IMR-90 (cell line): ENCODE measurements around the gene SNRPD1. TPM values are rescaled to one million over a fixed set of nuclear protein-coding genes. Genes with fewer than 3 reads are reported as not detected.

Source experiments
- ATAC-seq: fragments of 200-7000 bp; cut with Tn5 transposase; 2 replicates; pipeline ENCODE4 v1.9.1; 2020; ENCODE audit warnings: low read depth, mild to moderate bottlenecking, moderate library complexity
- BruUV-seq: library from RNA; stranded (reverse); fragments of 400-500 nt; replicated peaks from 2 replicates; lab custom pipeline; 2021; lab: Mats Ljungman, UMichigan
- CTCF ChIA-PET: fragments of 300-600 bp; formaldehyde crosslinking; extraction: SDS; loops from one replicate; lab custom pipeline; 2021; ENCODE audit warnings: antibody characterized with exemption; lab: Yijun Ruan, JAX
- POLR2A ChIA-PET: fragments of 300-600 bp; sonication (Branson Sonifier 250); formaldehyde crosslinking; loops from one replicate; lab custom pipeline; 2022; ENCODE audit warnings: antibody characterized with exemption; ENCODE audit not compliant: unreplicated experiment; lab: Charles Lee
- DNase-seq: peaks from one replicate; pipeline ENCODE4 v3.0.0; 2013
- H2AFZ ChIP-seq: replicated peaks from 2 replicates; pipeline ENCODE3; 2013; ENCODE audit warnings: low read length, mild to moderate bottlenecking; ENCODE audit not compliant: poor library complexity
- H2AK5ac ChIP-seq: 2 replicates; pipeline ENCODE4 v1.6.1; 2013; ENCODE audit warnings: low read depth, low read length, inconsistent platforms
- H2AK9ac ChIP-seq: replicated peaks from 2 replicates; pipeline ENCODE3; 2013; ENCODE audit warnings: mild to moderate bottlenecking, low read depth, low read length, moderate library complexity; ENCODE audit not compliant: poor library complexity
- H2BK120ac ChIP-seq: 2 replicates; pipeline ENCODE4 v1.6.1; 2013; ENCODE audit warnings: low read depth, low read length, inconsistent platforms
- H2BK15ac ChIP-seq: 3 replicates; pipeline ENCODE4 v1.6.1; 2013; ENCODE audit warnings: low read depth, low read length, inconsistent platforms
- H2BK20ac ChIP-seq: 2 replicates; pipeline ENCODE4 v1.6.1; 2013; ENCODE audit warnings: low read depth, mild to moderate bottlenecking, inconsistent platforms, low read length, moderate library complexity
- H2BK5ac ChIP-seq: 2 replicates; pipeline ENCODE4 v1.6.1; 2013; ENCODE audit warnings: mild to moderate bottlenecking, low read depth, low read length, inconsistent platforms; ENCODE audit not compliant: poor library complexity, severe bottlenecking
- H3K14ac ChIP-seq: replicated peaks from 2 replicates; pipeline ENCODE4 v1.6.1; 2013; ENCODE audit warnings: low read depth, low read length, inconsistent platforms
- H3K18ac ChIP-seq: 2 replicates; pipeline ENCODE4 v1.6.1; 2013; ENCODE audit warnings: low read depth, low read length, control low read depth
- H3K23ac ChIP-seq: 2 replicates; pipeline ENCODE4 v1.6.1; 2013; ENCODE audit warnings: low read depth, low read length, inconsistent platforms
- H3K27ac ChIP-seq: 2 replicates; pipeline ENCODE4 v1.5.1; 2013; ENCODE audit warnings: mild to moderate bottlenecking, control low read depth, low read length; ENCODE audit not compliant: insufficient read depth
- H3K27me3 ChIP-seq: 2 replicates; pipeline ENCODE4 v1.6.1; 2013; ENCODE audit warnings: low read length; ENCODE audit not compliant: control insufficient read depth, insufficient read depth
- H3K36me3 ChIP-seq: 2 replicates; pipeline ENCODE4 v1.6.1; 2013; ENCODE audit warnings: low read length, mixed read lengths; ENCODE audit not compliant: control insufficient read depth, insufficient read depth
- H3K4ac ChIP-seq: 2 replicates; pipeline ENCODE4 v1.6.1; 2013; ENCODE audit warnings: low read depth, low read length, inconsistent platforms
- H3K4me1 ChIP-seq: 2 replicates; pipeline ENCODE4 v1.6.1; 2013; ENCODE audit warnings: low read length, mixed read lengths; ENCODE audit not compliant: control insufficient read depth, insufficient read depth
- H3K4me2 ChIP-seq: 2 replicates; pipeline ENCODE4 v1.6.1; 2013; ENCODE audit warnings: low read depth, mild to moderate bottlenecking, control low read depth, low read length, moderate library complexity
- H3K4me3 ChIP-seq: 2 replicates; pipeline ENCODE4 v1.5.1; 2013; ENCODE audit warnings: low read depth, mild to moderate bottlenecking, control low read depth, low read length, moderate library complexity; ENCODE audit not compliant: insufficient read depth
- H3K56ac ChIP-seq: 2 replicates; pipeline ENCODE4 v1.6.1; 2013; ENCODE audit warnings: low read length, inconsistent platforms; ENCODE audit not compliant: insufficient read depth; ENCODE audit errors: extremely low read depth
- H3K79me1 ChIP-seq, 2 experiments: 2 replicates each; pipeline ENCODE4 v1.6.1; 2013; ENCODE audit warnings: low read length in 2 of 2, inconsistent platforms in 1 of 2, low read depth in 1 of 2
- H3K9ac ChIP-seq: 2 replicates; pipeline ENCODE4 v1.6.1; 2013; ENCODE audit warnings: low read depth, low read length, control low read depth
- H3K9me1 ChIP-seq: 2 replicates; pipeline ENCODE4 v1.6.1; 2013; ENCODE audit warnings: low read length, inconsistent platforms; ENCODE audit not compliant: insufficient read depth
- H3K9me3 ChIP-seq: 2 replicates; pipeline ENCODE4 v1.6.1; 2013; ENCODE audit warnings: low read length; ENCODE audit not compliant: control insufficient read depth, insufficient read depth
- H4K20me1 ChIP-seq: 2 replicates; pipeline ENCODE4 v1.6.1; 2013; ENCODE audit warnings: low read length, inconsistent platforms; ENCODE audit not compliant: insufficient read depth
- H4K5ac ChIP-seq: 2 replicates; pipeline ENCODE4 v1.6.1; 2013; ENCODE audit warnings: mild to moderate bottlenecking, low read depth, low read length, control low read depth
- H4K8ac ChIP-seq, 2 experiments: 2 replicates each; pipeline ENCODE4 v1.6.1; 2013; ENCODE audit warnings: low read depth in 2 of 2, low read length in 2 of 2, control low read depth in 1 of 2, inconsistent platforms in 1 of 2
- H4K91ac ChIP-seq: 2 replicates; pipeline ENCODE4 v1.6.1; 2013; ENCODE audit warnings: low read depth, low read length, inconsistent platforms; ENCODE audit not compliant: insufficient read depth
- CHD1 ChIP-seq: IDR thresholded peaks from 2 replicates; pipeline ENCODE4 v1.6.1; 2012; ENCODE audit warnings: low read depth, low read length, improper control_type of control experiment
- WGBS, 2 experiments: methylation state at CpG; one replicate each; pipeline versions ENCODE4 v1.1.5 to v1.1.7; 2013; ENCODE audit warnings: missing lambda C conversion rate in 2 of 2; ENCODE audit not compliant: insufficient read length in 1 of 2; ENCODE audit errors: extremely low coverage in 2 of 2; 5-methylcytosine and 5-hydroxymethylcytosine counted together
- dilution Hi-C: fragments of 300-500 bp; cut with HindIII; formaldehyde crosslinking; loops from one replicate; pipeline ENCODE4 v1.14.3; 2018; ENCODE audit warnings: low sequenced_read_pairs; ENCODE audit not compliant: unreplicated experiment
- in situ Hi-C: fragments of 300-500 bp; cut with MboI; formaldehyde crosslinking; loops from 3 replicates; pipeline ENCODE4 v1.14.3; 2019; ENCODE audit warnings: low sequenced_read_pairs, inconsistent platforms, mixed read lengths
- intact Hi-C: fragments of 100-400 bp; cut with micrococcal nuclease; formaldehyde crosslinking; loops from 2 replicates; pipeline ENCODE4 v1.10.0; 2022
- polyA plus RNA-seq, 3 experiments: library from polyadenylated mRNA; depleted of rRNA; stranded (reverse); fragments of >200 nt; gene quantifications; 2 replicates each; pipeline ENCODE4 v1.2.3, GENCODE V29; 2012; ENCODE audit warnings: low replicate concordance in 1 of 3
- total RNA-seq: library from RNA; depleted of rRNA; stranded (reverse); fragments of >200 nt; gene quantifications from 2 replicates; pipeline ENCODE4 v1.2.3, GENCODE V29; 2012
- TF ChIP-seq, protein P1 (sequence below): fragments of 150-350 bp; IDR thresholded peaks from 2 replicates; pipeline ENCODE4 v1.6.1; 2017; ENCODE audit warnings: mild to moderate bottlenecking, antibody characterized with exemption, low read length, low read depth

Gene SNRPD1
- total and polyA plus RNA-seq, 2 of the 4 experiments (the other 2 are of a cell fraction): 6.8 to 19.8 TPM

- POLR2A ChIA-PET: no interaction called here
- H3K27me3 ChIP-seq: no peaks in the 10 kb centered on the region
- H3K36me3 ChIP-seq: peaks cover 19% of the 10 kb centered on the region
Observed at GRCh38 chr18:21632393-21632792, 20.3 kb downstream of the SNRPD1 start.

More at GRCh38 chr18:21632393-21632792, 20.3 kb downstream of the SNRPD1 start:
- intact Hi-C loops: loop anchor here (5.0 kb wide), 2 partner anchors 70 to 220 kb away; partner anchors contain the start of gene ABHD3
- TF ChIP-seq, protein P1, sequence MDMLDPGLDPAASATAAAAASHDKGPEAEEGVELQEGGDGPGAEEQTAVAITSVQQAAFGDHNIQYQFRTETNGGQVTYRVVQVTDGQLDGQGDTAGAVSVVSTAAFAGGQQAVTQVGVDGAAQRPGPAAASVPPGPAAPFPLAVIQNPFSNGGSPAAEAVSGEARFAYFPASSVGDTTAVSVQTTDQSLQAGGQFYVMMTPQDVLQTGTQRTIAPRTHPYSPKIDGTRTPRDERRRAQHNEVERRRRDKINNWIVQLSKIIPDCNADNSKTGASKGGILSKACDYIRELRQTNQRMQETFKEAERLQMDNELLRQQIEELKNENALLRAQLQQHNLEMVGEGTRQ: no peak
- TF ChIP-seq CHD1: no peak
- Histone ChIP-seq H3K4me3 (no peak overlapping the region), H3K56ac (no peak overlapping the region), H2AK5ac (no peak overlapping the region), H4K91ac (no peak overlapping the region), H2BK20ac (no peak overlapping the region), H3K9me1 (no peaks in the 10 kb centered on the region), H3K9ac (no peak overlapping the region), H2BK120ac (no peak overlapping the region), H4K20me1 (peaks cover 6% of the 10 kb centered on the region), H3K4ac (no peak overlapping the region), H4K5ac (no peak overlapping the region), H3K27ac (no peak overlapping the region), H2AK9ac (no peak overlapping the region), H3K23ac (no peak overlapping the region), H3K18ac (no peak overlapping the region), H2AFZ (no peak overlapping the region), H3K79me1 (peaks cover 9 to 16% of the 10 kb centered on the region in 2 experiments; a peak in 3 of 4 replicates), H3K4me1 (no peaks in the 10 kb centered on the region), H3K14ac (no peak overlapping the region), H3K4me2 (no peak overlapping the region), H2BK5ac (no peak overlapping the region), H4K8ac (no peak overlapping the region), H3K9me3 (no peaks in the 10 kb centered on the region), H2BK15ac (no peak overlapping the region)
- in situ Hi-C loops: no loop called here
- dilution Hi-C loops: no loop called here
- CTCF ChIA-PET: interaction anchor here (0.5 to 0.7 kb wide), 4 partner anchors 32 to 251 kb away, joined by 3 to 8 read pairs (median 4); partner anchors contain the start of gene ESCO1
- ATAC-seq (no peak; the same call in 1 of the 2 replicates), DNase-seq (no peak)
- no TSS peak for BruUV-seq
- WGBS, 2 experiments: no CpG with 5 or more reads among the region's 1 CpG
